GM12874 (cell line): ENCODE data around the gene COMMD6.

Source experiments
- CTCF ChIP-seq: IDR thresholded peaks from 2 replicates; pipeline ENCODE4 v1.5.1; 2011; ENCODE audit warnings: low read depth, mild to moderate bottlenecking, control low read depth, low read length, moderate library complexity; ENCODE audit not compliant: insufficient read depth

The COMMD6 gene

GRCh38 chr13:75481176-75482069 lies 56.2 kb downstream of the COMMD6 start:
- no peak for TF ChIP-seq CTCF

- no peak for TF ChIP-seq CTCF
Measured at GRCh38 chr13:75480671-75481175, 56.9 kb downstream of the COMMD6 start.

- no peak for TF ChIP-seq CTCF
Measured at GRCh38 chr13:75479102-75479740, 58.4 kb downstream of the COMMD6 start.

GRCh38 chr13:75478659-75479058 lies 59.0 kb downstream of the COMMD6 start:
- no peak for TF ChIP-seq CTCF
